NCI-H2171 treated with DMSO at 0.1 percent for 48 hours (cell line): ENCODE measurements around the gene FOXP1.
"Not testable (repeated sequence)": the region's sequence is repeated elsewhere in the genome, so short reads cannot be mapped to it uniquely, and the experiment has no call there.

Source experiments
- DNase-seq: peaks from one replicate; lab custom pipeline; 2025; lab: John Stamatoyannopoulos, UW

FOXP1 gene

DNA sequence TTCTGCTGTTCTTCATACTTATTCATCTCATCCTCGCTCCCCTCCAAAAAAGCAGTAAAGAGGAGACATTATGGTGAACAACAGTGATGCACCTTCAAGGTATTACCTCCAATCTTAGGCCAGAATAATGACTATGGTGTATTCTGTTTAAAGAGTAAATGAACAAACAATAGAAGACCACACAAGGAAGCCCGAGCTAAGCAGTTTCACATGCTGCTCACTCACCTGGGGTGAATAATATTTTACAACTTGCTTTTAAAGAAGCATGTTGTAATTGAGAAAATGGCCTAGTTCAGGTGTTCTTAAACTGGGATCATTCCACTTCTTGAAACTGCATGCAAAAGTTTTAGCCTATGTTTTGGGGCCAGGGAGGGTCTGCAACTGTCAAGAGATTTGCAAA lies 581.2 kb downstream of the FOXP1 start:
- DNase-seq = no peak

DNA sequence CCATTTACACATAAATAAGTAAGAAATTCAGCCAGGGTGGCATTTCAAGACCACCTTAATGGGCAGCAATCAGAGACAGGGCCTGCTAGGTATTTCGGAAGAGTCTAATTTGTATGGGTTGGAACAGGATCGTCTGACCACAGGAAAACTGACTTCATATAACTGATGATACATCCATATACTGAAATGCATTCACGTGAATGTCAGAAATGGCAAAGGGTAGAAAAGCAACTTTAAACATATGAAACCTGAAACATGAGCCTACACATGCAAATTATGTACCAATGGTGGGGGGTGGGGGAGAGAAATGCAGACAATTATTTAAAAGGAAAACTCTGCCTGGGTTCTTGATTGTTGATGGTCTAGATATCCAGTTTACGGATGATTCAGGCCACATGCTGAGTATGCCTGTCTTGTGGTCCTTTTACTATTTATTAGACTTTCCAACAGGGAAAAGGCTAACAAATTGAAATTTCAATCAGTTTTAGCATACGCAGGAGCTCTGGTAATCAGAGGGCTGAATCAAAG lies 582.2 kb downstream of the FOXP1 start:
- no peak for DNase-seq

DNA sequence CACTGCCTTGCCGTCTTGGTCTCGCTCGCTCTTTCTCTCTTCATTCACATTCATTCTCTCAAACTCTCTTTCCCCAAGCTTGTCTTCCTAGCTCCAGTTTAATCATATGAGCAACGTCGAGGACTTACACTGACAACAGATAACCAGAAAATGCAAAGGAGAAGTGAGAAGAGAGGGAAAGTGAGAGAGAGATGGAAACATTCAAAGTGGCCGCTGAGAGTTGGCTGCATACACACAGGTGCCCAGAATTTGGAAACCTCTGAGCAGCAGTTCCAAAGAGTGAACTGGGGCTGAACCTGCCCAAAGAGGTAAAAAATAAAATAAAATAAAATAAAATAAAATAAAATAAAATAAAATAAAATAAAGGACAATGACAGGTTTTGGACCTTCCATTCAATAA lies 583.0 kb downstream of the FOXP1 start:
- no peak for DNase-seq

DNA sequence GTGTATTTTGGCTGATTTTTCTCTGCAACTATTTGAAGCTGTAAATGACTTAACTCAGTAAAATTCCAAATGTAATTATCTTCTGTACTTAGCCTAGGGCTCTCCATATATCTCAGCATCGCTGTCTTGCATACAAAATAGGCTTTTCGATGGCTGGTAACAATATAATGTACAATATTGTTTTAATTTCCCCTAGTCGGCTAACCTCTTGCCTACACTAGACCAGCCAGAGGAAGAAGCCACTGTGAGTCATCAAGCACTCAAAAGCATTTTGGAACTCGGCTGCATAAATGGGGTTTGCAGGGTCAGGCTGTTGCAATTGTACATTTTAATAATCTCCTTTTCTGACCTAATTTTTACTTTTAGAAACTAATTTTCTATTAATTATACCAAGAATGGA lies 583.8 kb downstream of the FOXP1 start:
- no peak for DNase-seq

DNA sequence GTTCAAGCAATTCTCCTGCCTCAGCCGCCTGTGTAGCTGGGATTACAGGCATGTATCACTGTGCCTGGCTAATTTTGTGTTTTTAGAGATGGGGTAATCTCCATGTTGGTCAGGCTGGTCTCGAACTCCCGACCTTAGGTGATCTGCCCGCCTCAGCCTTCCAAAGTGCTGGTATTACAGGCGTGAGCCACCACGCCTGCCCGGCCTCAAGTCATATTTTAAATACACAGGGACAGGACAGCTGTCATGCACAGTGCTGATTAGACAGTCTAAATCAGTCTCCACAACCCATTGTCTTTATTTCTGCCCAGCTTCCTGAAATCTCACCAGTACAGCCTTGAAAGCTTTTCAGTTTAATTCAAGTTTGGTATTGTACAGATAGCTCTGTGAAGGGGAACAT lies 587.4 kb downstream of the FOXP1 start:
- no peak for DNase-seq

DNA sequence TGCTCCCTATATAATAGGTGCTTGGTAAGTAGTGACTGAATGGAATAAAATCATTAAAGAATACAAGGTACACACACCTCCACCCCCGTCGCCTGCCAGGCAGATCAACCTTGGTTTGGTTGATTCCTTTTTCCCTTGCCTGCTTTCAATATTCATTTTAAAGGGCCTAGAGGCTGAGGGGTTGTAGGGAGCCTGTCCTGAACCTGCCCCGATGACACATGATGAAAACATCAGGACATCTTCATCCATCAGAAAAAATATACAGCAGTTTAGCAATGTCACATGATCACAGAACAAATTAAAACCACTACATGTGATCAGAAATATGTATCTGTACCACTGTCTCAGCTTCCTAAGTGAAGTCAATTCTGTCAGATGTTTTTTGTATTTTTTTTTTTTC lies 588.9 kb downstream of the FOXP1 start:
- no peak for DNase-seq

DNA sequence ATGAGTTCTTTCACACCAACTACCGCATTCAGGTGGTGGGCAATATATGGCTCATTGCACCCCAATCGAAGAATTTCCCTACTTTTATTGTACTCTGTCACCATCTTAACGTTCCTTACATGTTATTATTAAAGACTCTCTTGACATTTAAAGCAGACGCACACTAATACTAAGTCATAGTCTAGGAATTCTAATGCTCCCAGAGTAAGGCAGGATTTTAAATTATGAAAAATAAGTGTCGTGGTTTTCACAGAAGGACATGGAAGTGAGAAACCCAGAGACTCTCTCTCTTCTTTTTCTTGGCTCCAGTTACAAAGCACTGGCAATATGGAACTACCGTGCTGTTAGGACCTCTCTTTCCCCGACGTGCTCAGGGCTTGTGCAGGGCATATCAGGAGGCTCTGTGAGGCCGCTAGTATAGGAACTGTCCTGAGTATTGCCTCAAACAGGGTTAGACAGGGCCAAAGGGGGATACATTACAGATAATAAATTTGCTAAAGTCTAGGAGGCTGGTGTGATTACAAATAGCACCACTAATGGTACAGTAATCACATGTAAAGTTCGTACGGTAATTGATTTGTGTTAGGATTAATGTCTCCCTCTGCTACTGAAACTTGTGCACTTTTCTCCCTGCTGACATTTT lies 590.8 kb downstream of the FOXP1 start:
- DNase-seq = no peak

DNA sequence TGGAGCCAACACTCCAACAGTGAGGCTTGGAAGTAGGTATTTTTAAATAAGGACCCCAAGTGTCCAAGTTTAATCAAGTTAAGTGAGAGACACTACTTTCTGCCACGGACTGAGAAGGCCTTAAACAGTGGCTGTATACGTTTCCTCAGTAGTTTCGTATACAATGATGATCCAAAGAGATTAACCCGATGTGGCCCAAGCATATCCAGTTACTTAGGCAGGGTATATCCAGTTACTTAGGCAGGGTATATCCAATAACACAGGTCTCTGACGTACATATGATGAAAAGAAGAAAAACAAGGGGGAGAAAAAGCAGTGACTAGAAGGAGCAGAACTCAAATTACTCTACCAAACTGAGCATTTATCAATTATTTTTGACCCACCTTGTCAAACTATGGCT lies 591.4 kb downstream of the FOXP1 start:
- peak; percentile 35 for DNase-seq

DNA sequence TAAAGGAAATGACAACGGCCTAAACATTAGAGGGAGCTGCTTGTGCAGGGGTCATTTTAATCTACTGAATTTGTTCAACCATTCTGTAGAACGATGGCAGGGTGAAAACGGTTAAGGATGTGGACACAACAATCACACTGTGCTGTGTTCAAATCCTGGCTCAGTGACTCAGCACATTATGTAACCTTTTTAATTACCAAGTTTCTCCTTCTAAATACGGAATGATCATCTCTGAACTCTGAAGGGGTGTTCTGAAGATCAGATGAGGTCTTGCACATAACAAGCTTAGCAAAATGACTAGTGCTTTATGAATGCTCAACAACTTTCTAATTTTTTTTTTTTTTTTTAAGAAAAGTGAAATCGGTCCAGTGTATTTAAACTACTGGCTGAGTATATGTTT lies 592.8 kb downstream of the FOXP1 start:
- no peak for DNase-seq

DNA sequence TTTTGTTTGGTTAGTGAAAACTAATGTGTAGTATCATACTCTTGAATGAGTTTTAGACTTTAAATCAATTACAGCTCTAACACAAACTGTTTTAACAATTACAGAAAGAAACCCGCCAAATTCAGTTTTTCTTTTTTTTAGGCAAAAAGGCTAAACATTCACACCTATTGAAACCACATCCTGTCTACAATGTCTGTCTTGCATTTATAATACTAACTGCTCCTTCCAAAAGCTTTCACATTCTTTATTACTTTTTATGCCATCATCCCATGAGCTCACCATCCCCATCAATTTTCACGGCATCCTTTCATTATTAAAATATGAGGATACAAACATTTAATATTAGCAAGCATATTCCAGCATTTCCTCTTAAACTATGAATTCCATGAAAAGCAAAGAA lies 593.3 kb downstream of the FOXP1 start:
- no peak for DNase-seq

DNA sequence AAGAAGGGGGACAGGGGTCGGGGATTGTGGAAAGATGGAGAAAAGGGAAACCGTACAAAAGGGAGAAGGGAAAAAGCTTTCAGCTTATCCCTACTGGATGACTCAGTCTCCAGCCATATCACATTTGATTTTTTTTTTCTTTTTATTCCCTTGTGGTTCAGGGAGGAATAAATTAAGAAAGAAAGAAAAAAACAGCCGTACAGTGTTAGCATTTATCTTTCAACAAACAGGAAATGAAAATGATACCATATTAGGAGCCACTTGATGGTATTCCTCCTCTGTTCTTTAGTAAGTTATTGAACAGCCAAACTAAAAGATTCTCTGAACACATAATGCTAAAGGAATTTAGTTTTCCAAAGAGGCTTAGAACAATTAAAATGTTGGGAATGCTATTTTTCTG lies 594.4 kb downstream of the FOXP1 start:
- DNase-seq = peak; percentile 21

DNA sequence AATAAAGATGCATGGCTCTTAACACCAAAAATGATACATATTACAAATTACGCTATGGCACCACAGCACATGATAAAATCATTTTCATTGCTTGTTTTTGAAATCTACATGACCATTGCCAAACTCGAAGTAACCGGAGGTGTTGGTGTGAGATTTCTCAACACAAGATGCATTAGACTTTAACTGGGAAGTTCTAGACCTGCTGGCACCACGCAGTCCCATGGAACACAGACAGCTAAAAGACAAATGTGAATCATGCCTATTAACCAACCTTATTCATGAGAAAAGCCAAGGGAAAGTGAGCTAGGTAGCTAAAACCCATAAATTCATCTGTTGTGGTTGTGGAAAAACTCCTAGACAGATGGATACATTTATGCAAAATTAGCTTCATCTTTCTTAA lies 595.4 kb downstream of the FOXP1 start:
- no peak for DNase-seq

DNA sequence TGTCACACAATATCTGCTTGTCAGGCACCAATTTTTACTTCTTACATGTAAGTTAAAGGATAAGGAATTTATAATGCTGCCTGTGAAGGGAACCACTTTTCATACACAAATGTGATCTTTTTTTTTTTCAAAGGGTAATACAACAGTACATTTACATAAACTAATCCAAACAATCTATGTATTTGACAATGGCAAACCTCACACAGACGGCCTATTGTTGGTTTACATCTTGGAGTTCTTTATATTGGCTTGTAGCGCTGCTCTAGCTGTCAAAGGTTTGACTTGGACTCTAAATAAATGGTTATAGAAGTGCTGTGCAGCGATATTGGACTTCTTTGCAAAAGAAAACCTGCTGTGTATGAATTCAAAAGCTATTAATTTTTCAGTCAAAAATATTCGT lies 598.0 kb downstream of the FOXP1 start:
- no peak for DNase-seq

DNA sequence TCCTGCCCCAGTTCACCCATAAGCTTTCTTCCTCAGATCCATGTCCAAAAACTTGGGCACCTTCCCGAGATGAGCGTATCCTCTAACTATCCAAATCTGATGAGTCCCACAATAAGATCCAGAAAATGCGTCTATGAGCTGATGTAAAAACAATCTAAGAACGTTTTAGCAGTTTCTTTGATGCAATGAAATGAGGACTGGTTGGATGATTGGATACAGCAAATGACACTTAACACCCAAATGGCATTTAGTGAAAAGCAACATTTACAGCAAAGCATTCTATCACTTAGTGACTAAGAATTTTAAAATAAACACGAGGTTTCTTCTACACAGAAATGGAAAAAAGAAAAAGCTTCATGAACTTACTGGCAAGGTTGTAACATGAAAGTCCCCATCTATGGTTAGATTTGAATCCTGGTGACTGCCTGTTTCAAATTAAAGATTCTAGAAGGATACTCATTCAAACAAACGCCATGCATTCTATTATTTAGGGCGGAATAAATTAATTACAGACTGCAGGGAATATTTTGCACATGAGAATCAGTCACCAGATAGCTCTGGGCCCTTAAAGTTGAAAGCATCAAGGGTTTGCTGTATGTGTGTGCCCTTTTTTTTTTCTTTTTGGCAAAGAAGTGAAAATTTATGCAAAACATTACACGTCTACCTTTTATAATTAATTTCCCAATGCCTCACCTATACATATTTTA lies 598.6 kb downstream of the FOXP1 start:
- DNase-seq = no peak

DNA sequence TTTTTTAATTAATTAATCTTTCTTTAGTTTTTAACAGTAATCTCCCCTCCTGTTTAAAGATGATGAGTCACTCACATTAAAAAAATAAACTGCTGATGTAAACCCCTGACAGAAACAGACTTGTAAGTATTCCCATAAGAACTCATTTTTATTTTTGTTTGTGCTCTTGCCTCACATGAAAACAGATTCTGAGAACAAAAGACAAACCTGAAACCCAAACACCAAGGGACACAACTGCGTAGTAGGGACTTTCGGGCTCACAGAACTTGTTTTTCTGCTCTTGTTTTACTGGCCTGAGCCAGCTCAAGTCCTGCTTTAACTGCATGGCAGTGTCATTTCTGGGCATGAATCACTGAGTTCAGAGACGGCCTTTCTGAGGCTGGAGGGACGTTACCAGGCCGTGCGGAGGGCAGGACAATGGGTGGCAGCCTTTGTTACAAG lies 600.8 kb downstream of the FOXP1 start:
- DNase-seq = no peak

DNA sequence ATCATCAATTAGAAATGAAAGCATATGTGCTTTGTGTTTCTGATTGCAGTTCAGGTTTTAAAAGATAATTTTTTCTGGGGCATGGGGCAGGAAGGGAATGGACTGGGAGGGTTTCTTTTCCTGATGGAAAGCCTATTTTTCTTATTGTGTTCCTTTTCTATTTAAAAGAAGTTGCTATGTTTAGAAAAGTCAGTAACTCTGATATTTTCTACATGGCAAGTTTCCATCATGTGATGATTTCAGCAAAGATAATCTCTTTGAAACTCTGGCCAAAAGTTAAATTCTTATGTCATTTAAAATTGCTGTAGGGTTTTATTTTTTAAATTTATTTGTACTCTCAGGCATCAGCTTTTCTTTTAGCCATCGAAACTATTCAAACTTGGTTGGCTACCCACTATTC lies 601.2 kb downstream of the FOXP1 start:
- no peak for DNase-seq

DNA sequence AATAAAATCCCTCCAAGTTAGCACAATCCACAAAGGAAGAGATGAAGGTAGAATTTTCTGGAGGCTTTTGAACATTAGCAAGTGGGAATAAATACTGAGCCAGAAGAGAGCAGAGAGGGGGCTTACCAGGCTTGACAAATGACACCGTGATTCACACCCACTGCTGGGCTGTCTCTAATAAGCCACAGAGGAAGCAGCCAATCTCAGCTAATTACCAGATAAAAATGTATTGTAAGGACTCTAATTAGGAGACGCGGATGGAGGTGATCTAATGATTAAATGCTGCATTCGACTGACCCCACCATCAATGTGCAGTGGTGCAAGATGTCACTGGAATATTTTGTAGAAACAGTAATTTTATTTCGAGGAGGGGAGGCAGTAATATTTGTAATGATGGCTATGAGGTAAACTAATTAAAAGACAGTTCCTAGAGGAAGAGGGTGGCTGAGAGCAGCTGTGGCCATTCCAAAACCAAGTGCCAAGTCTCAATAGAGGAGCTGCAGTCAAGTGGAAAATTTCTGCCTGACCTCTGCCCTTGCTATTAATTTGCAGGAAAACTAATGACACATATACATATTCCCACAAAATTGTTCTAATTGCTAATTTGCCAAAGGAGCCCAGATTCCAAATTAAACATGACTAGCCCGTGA lies 602.2 kb downstream of the FOXP1 start:
- no peak for DNase-seq

DNA sequence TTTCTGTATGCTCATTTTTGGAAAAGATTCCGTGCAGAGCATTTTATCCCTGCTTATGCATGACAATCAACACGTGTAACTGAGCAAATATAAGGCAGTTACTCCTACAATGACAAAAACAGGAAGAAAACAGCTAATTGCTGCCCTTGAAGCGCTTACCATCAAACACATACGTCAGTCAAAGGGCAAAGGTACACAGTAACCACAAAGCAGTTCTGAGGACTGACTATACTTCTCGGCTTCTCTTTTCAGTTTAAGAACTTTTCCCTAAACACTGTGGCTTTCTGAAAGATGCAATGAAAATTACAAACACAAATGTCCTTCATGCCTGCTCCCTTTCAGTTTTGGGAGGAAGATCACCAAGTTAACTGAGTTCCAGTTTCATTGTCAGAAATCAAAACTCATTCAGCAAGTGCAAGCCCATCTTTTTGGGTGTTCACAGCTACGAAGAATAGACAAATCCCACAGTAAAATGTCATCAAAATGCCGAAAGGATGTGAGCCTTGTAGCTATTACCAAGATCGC lies 602.8 kb downstream of the FOXP1 start:
- no peak for DNase-seq

DNA sequence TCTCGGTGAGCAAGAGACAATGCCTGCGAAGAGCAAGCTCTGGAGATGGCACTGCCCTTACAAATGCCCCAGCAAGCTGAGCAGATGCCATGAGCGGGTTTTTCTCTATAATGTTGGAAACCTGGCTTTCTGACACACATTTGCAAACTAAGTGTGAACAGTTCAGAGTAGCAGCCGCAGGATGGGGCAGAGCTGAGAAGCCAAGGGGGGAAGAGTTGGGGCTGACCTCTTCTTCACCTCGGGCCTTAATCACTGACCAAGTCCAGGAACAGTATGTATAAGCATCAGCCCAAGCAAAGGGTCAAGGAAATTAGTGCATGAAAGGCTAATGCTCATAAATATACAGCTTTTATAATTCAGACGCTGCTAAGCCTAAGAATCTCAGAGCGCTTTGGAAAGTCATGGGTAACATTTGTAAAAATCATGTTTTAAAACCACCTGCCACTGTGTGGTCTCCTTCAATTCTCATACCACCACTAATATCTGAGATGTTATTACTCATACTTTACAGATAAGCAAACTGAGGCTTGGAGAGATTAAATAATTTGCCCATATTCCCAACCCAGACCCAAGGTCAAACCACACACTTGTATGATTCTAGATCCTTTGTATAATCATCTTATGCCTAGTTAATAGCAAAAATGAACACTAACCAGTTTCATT lies 603.4 kb downstream of the FOXP1 start:
- DNase-seq = no peak

DNA sequence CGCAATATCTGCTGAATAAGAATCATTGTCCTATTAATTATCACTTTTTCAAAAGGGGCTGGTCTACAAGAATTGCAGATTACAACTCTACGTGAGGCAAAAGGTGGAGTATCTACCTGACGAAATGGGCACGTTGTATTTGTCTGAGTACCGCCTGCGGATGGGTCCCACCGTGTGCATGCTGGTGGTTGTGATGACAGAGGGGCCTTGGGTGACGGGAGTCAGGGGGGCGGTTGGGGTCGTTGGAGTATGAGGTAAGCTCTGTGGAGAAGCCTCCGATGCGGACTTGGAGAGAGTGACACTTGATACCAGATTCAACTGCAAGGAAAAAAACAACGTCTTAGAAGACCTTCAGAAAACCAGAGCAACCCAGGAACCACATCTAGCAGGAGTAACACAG lies 605.8 kb downstream of the FOXP1 start:
- DNase-seq = no peak

DNA sequence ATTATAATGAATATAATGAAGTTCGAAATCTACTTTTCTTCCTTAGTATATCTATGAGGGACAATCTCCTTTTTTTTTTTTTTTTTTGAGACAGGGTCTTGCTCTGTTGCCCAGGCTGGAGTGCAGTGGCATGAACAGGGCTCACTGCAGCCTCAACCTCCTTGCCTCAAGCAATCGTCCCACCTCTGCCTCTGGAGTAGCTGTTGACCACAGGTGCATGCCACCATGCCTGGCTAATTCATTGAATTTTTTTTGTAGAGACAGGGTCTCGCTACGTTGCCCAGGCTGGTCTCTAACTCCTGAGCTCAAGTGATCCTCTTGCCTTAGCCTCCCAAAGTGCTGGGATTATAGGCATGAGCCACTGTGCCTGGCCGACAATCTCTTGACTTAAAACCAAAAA lies 607.5 kb downstream of the FOXP1 start:
- DNase-seq = not testable (repeated sequence)

DNA sequence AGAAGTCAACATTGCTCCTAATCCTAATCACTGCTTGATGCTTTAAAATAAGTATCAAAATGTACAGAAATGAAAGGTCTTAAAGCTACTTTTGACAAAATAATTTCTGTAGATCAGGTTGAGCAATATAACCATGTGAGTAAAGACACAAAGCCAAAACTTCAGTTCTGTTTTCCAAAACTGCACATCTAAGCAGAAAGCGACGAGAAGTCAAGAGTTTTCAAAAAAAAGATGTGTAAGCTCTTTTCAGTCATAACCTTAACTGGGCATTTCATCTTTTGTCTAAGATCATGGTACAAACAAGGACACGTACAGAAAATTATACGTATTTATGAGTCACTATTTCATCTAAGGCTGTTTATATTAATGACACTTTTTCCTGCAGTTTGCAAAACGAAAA lies 608.8 kb downstream of the FOXP1 start:
- DNase-seq = no peak

DNA sequence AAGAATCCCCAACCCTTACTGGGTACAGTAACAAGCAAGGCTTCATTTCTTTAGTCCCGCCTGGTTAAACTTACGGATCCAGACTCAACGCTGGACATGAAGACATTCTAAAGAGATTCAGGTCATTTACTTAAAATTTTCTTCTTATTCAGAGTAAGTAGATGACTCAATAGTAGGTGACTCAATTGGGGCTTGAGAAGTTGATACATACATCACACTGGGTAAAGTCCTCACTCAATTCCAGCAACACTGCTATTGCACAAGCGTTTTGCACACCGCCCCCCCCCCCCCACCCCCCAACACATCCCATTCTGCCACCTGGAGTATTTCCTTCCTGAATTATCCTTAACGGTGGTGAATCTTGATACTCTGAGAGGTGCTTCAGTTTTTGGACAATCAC lies 610.0 kb downstream of the FOXP1 start:
- DNase-seq = no peak
